Measurements from ENCODE around the gene BCL11B. TPM values are rescaled to one million over a fixed set of nuclear protein-coding genes. Genes with fewer than 3 reads are reported as not detected.

BCL11B gene
- total RNA-seq, 1 donor from 2014 or later: 1.3 TPM

DNA sequence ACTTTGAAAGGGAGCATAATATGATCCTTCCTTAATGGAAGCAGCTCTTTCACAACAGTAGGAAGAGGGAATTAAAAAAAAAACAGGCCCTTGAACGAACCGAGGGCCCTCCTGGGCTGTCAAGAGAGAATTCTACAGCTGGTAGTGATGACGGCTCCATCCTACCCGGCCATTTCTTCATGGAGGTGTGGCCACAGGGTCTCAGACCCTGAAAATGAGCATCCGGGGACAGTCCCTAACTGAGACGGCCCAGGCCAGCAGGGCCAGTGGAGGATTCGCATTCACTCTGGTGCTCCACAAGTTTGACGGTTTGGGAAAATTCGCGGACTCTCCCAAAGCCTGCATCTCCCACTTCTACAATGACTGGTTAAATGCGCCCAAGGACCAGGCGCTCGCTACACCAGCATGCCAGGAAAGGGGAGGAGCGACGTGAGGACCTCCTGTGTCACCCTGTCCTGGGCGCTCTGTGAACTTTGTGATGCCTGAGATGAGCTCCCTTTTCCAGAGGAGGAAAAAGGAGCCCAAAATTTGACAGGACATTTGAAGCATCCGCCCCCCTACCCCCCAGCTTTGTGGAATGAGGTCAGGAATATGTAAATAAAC, 66.8 kb downstream of the BCL11B start:
- no peaks in the 10 kb centered on the region for H3K4me1 ChIP-seq
- Mint-ChIP-seq H3K27me3 (ENCODE audit: insufficient read depth, low read depth) (peaks cover 11% of the 10 kb centered on the region), H3K9me3 (no peaks in the 10 kb centered on the region), H3K4me1 (peaks cover 24% of the 10 kb centered on the region), H3K36me3 (no peaks in the 10 kb centered on the region), H3K27ac (no peak overlapping the region), H3K4me3 (no peak overlapping the region)
- no peaks in the 10 kb centered on the region for H3K9me3 ChIP-seq (ENCODE audit: low read depth)
- no peaks in the 10 kb centered on the region for H3K36me3 ChIP-seq
- H3K79me2 ChIP-seq (ENCODE audit: low read depth): no peaks in the 10 kb centered on the region
- no peak overlapping the region for H2AFZ ChIP-seq (replicated peaks)
- H3K9ac ChIP-seq: no peak overlapping the region
- no peak for DNase-seq (ENCODE audit: low spot score)
- H4K20me1 ChIP-seq (ENCODE audit: low read depth): no peaks in the 10 kb centered on the region
- TF ChIP-seq, protein P1, sequence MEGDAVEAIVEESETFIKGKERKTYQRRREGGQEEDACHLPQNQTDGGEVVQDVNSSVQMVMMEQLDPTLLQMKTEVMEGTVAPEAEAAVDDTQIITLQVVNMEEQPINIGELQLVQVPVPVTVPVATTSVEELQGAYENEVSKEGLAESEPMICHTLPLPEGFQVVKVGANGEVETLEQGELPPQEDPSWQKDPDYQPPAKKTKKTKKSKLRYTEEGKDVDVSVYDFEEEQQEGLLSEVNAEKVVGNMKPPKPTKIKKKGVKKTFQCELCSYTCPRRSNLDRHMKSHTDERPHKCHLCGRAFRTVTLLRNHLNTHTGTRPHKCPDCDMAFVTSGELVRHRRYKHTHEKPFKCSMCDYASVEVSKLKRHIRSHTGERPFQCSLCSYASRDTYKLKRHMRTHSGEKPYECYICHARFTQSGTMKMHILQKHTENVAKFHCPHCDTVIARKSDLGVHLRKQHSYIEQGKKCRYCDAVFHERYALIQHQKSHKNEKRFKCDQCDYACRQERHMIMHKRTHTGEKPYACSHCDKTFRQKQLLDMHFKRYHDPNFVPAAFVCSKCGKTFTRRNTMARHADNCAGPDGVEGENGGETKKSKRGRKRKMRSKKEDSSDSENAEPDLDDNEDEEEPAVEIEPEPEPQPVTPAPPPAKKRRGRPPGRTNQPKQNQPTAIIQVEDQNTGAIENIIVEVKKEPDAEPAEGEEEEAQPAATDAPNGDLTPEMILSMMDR (IDR thresholded peaks at IDR 0.05): no peak
- TF ChIP-seq EZH2 (IDR thresholded peaks at IDR 0.05) (no peak), EZH2phosphoT487 (IDR thresholded peaks at IDR 0.05) (no peak)
- no peak overlapping the region for H3K4me3 ChIP-seq
- no peaks in the 10 kb centered on the region for H3K27me3 ChIP-seq
- H3K4me2 ChIP-seq: no peak overlapping the region
- H3F3A ChIP-seq (ENCODE audit: low read depth): no peaks in the 10 kb centered on the region
- no peak overlapping the region for H3K27ac ChIP-seq

DNA sequence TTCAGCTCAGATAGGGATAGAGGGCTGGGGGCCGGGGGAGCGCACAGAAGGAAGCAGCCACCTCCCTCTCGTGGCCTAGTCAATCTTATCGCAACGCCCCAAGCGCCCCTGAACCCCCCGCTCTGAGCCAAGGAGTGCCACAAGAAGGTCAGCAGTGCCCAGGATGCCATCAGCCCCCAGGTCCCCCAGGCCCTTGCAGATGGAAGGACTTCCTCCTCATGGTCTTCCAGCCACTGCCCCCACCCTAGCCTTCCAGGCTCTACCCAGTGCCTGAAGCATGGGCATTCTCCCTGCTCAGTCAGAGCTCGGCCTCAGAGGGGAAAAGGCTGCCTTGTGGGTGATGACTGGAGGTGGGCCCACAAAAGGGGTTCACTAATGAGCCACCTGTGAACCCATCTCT, 68.2 kb downstream of the BCL11B start:
- Histone ChIP-seq H3K4me2 (no peak overlapping the region), H3F3A (ENCODE audit: low read depth) (no peaks in the 10 kb centered on the region), H3K9ac (no peak overlapping the region), H3K4me1 (peaks cover 5% of the 10 kb centered on the region), H3K79me2 (ENCODE audit: low read depth) (no peaks in the 10 kb centered on the region), H3K27me3 (no peaks in the 10 kb centered on the region), H3K36me3 (no peaks in the 10 kb centered on the region), H2AFZ (replicated peaks) (no peak overlapping the region), H3K9me3 (ENCODE audit: low read depth) (no peaks in the 10 kb centered on the region), H3K27ac (no peak overlapping the region), H4K20me1 (ENCODE audit: low read depth) (no peaks in the 10 kb centered on the region), H3K4me3 (no peak overlapping the region)
- H3K9me3 Mint-ChIP-seq: no peaks in the 10 kb centered on the region
- no peaks in the 10 kb centered on the region for H3K36me3 Mint-ChIP-seq
- TF ChIP-seq EZH2 (IDR thresholded peaks at IDR 0.05) (no peak), EZH2phosphoT487 (IDR thresholded peaks at IDR 0.05) (no peak)
- TF ChIP-seq, protein P1 (IDR thresholded peaks at IDR 0.05): no peak
- H3K4me3 Mint-ChIP-seq: no peak overlapping the region
- H3K4me1 Mint-ChIP-seq: peaks cover 37% of the 10 kb centered on the region
- no peak overlapping the region for H3K27ac Mint-ChIP-seq
- DNase-seq (ENCODE audit: low spot score): no peak
- H3K27me3 Mint-ChIP-seq (ENCODE audit: insufficient read depth, low read depth): peaks cover 9% of the 10 kb centered on the region

DNA sequence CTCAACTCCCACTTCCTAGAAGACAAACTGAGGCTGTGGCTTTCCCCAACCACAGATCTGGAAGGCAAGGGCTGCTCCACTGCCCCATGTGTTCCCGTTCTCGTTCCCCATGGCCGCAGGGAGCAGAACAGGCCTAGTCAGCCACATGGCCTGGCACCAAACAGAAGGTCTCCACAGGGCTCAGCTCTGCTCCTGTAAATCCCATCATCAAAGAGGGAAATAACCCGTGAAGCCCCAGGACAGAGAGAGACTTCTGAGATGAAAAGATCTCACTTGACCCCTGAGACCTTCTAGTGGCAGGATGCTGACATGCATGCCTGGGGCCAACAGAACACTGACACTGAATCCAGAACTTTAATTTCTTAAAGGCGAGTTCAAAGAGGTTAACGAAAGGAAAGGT, 68.9 kb downstream of the BCL11B start:
- Histone ChIP-seq H2AFZ (replicated peaks) (no peak overlapping the region), H4K20me1 (ENCODE audit: low read depth) (no peaks in the 10 kb centered on the region), H3F3A (ENCODE audit: low read depth) (no peaks in the 10 kb centered on the region), H3K4me2 (no peak overlapping the region), H3K27ac (no peak overlapping the region), H3K4me3 (no peak overlapping the region), H3K9ac (no peak overlapping the region), H3K27me3 (no peaks in the 10 kb centered on the region), H3K9me3 (ENCODE audit: low read depth) (no peaks in the 10 kb centered on the region), H3K36me3 (no peaks in the 10 kb centered on the region), H3K4me1 (peaks cover 7% of the 10 kb centered on the region), H3K79me2 (ENCODE audit: low read depth) (no peaks in the 10 kb centered on the region)
- Mint-ChIP-seq H3K4me1 (peaks cover 38% of the 10 kb centered on the region), H3K4me3 (peak overlapping the region; percentile 43), H3K36me3 (no peaks in the 10 kb centered on the region), H3K27ac (peak overlapping the region; percentile 94), H3K27me3 (ENCODE audit: insufficient read depth, low read depth) (peaks cover 9% of the 10 kb centered on the region), H3K9me3 (no peaks in the 10 kb centered on the region)
- no peak for DNase-seq (ENCODE audit: low spot score)
- TF ChIP-seq EZH2phosphoT487 (IDR thresholded peaks at IDR 0.05) (no peak), EZH2 (IDR thresholded peaks at IDR 0.05) (no peak)
- TF ChIP-seq, protein P1 (IDR thresholded peaks at IDR 0.05): no peak

Data from neural progenitor cell (in vitro differentiated cells).